Measurements from ENCODE around the gene PRR4.

The PRR4 gene

DNA sequence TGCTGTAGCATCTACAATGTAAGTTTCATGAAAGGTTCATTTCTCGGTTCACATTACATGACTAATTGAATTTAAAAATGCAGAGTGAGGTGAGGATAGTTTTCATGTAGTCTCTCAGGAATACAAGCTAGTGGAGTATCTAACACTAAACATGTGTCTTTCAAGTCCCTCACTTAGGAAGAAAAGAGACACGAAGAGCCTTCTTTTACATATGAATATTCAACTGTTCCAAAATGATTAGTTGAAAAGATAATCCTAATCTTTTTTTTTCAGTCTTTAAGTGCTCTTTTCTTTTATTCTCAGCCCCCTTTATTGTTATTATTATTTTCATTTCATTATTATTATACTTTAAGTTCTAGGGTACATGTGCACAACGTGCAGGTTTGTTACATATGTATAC is 10.8 kb downstream of the PRR4 start:
- Histone ChIP-seq H3K9me3 (ENCODE audit: control insufficient read depth, insufficient read depth, low read length) (no peaks in the 10 kb centered on the region), H3K4me1 (ENCODE audit: insufficient read depth, low read length) (no peaks in the 10 kb centered on the region), H3K9ac (ENCODE audit: low read depth, low read length) (no peak overlapping the region), H3K36me3 (ENCODE audit: insufficient read depth, low read length) (no peaks in the 10 kb centered on the region)

- no peaks in the 10 kb centered on the region for H3K9me3 ChIP-seq (ENCODE audit: control insufficient read depth, insufficient read depth, low read length)
- no peaks in the 10 kb centered on the region for H3K4me1 ChIP-seq (ENCODE audit: insufficient read depth, low read length)
- H3K36me3 ChIP-seq (ENCODE audit: insufficient read depth, low read length) = no peaks in the 10 kb centered on the region
- H3K9ac ChIP-seq (ENCODE audit: low read depth, low read length) = no peak overlapping the region
These were observed 19.3 kb downstream of the PRR4 start for GRCh38 chr12:10829994-10830393.

GRCh38 chr12:10826258-10826657 is 23.0 kb downstream of the PRR4 start, which contains the start of gene TAS2R10:
TSS of gene TAS2R10 (minus strand) at chr12:10826358. CDS start at chr12:10826269, 89 bp downstream.
- H3K36me3 ChIP-seq (ENCODE audit: insufficient read depth, low read length) = no peaks in the 10 kb centered on the region

DNA sequence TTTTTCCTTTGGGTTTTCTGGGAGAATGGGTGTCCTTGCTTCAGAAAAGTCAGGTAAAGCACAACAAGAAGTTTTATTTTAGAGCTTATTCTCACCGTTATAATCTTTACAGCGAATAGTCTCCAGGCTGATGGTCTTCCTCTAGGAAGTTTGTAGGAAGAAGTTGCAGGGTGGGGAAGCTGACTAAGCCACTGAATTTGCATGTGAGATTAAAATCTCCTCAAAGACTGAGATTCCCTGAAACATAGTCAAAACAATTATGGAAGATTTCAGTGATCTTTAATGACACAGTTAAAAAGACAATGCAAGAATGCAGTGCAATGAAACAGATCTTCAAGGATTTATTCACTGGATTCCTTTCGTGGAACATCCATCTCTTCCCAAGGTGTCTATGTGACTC is 24.3 kb downstream of the PRR4 start:
- Histone ChIP-seq H3K36me3 (ENCODE audit: insufficient read depth, low read length) (no peaks in the 10 kb centered on the region), H3K9me3 (ENCODE audit: control insufficient read depth, insufficient read depth, low read length) (no peaks in the 10 kb centered on the region), H3K4me1 (ENCODE audit: insufficient read depth, low read length) (no peaks in the 10 kb centered on the region), H3K9ac (ENCODE audit: low read depth, low read length) (no peak overlapping the region)

More at GRCh38 chr12:10826258-10826657, 23.0 kb downstream of the PRR4 start, which contains the start of gene TAS2R10:
- H3K9ac ChIP-seq (ENCODE audit: low read depth, low read length) = no peak within 1 kb of the TSS
- H3K4me1 ChIP-seq (ENCODE audit: insufficient read depth, low read length) = no peaks in the 10 kb centered on the region
- H3K9me3 ChIP-seq (ENCODE audit: control insufficient read depth, insufficient read depth, low read length) = no peaks in the 10 kb centered on the region

GRCh38 chr12:10811883-10812536 is 37.3 kb downstream of the PRR4 start:
- Histone ChIP-seq H3K36me3 (ENCODE audit: insufficient read depth, low read length) (no peaks in the 10 kb centered on the region), H3K9me3 (ENCODE audit: control insufficient read depth, insufficient read depth, low read length) (no peaks in the 10 kb centered on the region), H3K4me1 (ENCODE audit: insufficient read depth, low read length) (no peaks in the 10 kb centered on the region), H3K9ac (ENCODE audit: low read depth, low read length) (no peak overlapping the region)

DNA sequence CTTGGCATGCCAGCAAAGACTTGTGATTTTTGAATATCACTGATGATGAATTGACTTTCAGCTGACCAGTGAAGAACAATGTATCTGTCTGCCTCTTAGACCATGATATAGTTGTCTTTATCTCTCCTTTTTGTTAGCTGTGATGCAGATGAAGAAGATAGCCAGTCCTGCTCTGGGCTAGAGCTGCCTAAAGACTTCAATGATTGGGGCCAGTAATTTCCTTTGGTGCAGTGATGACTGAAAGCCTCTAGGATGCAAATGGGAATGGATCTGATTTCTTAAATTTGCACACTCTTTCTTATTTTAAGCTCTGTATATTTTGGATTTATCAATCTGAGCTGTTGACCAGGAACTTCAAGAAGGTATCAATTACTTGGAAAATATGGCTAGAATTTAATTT is 39.2 kb downstream of the PRR4 start, which contains the start of gene TAS2R9:
TAS2R9 (minus strand) TSS at position 101 of the 400 bp plus-strand sequence; CDS start at position 8, 93 bp downstream.
- H3K4me1 ChIP-seq (ENCODE audit: insufficient read depth, low read length) = no peaks in the 10 kb centered on the region

DNA sequence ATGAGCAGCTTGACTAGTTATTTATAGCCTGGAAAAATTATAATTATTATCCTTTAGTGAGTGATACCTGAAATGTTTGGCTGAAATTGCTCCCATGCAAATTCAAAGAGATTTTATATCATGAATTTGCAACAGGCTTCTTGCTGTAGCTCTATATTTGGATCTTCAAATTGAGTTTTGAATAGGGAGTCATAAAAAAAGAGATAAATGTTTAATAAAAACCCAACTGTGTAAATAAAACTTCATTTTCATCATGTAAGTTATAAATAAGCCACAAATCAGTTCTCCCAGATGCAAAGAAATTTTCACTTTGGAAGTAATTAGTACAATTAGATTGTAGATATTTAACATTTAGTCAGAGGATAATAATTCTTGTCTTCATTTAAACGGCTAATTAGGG is 42.1 kb downstream of the PRR4 start, which contains the start of gene TAS2R8:
TAS2R8 (minus strand) TSS at position 101 of the 400 bp plus-strand sequence. CDS start 306 bp downstream, outside the sequence.
- Histone ChIP-seq H3K36me3 (ENCODE audit: insufficient read depth, low read length) (no peaks in the 10 kb centered on the region), H3K9ac (ENCODE audit: low read depth, low read length) (no peak within 1 kb of the TSS), H3K9me3 (ENCODE audit: control insufficient read depth, insufficient read depth, low read length) (no peaks in the 10 kb centered on the region), H3K4me1 (ENCODE audit: insufficient read depth, low read length) (peaks cover 7% of the 10 kb centered on the region; the same call in 1 of the 2 replicates)

More for the DNA sequence above, 39.2 kb downstream of the PRR4 start, which contains the start of gene TAS2R9:
- H3K36me3 ChIP-seq (ENCODE audit: insufficient read depth, low read length) = no peaks in the 10 kb centered on the region
- H3K9ac ChIP-seq (ENCODE audit: low read depth, low read length) = no peak within 1 kb of the TSS
- no peaks in the 10 kb centered on the region for H3K9me3 ChIP-seq (ENCODE audit: control insufficient read depth, insufficient read depth, low read length)

GRCh38 chr12:10802587-10802986 is 46.7 kb downstream of the PRR4 start, which contains the start of gene TAS2R7:
TSS of gene TAS2R7 (minus strand) at chr12:10802627. CDS start at chr12:10802570, 57 bp downstream.
- Histone ChIP-seq H3K9ac (ENCODE audit: low read depth, low read length) (no peak within 1 kb of the TSS), H3K4me1 (ENCODE audit: insufficient read depth, low read length) (peaks cover 12% of the 10 kb centered on the region; the same call in 1 of the 2 replicates), H3K36me3 (ENCODE audit: insufficient read depth, low read length) (no peaks in the 10 kb centered on the region), H3K9me3 (ENCODE audit: control insufficient read depth, insufficient read depth, low read length) (no peaks in the 10 kb centered on the region)

DNA sequence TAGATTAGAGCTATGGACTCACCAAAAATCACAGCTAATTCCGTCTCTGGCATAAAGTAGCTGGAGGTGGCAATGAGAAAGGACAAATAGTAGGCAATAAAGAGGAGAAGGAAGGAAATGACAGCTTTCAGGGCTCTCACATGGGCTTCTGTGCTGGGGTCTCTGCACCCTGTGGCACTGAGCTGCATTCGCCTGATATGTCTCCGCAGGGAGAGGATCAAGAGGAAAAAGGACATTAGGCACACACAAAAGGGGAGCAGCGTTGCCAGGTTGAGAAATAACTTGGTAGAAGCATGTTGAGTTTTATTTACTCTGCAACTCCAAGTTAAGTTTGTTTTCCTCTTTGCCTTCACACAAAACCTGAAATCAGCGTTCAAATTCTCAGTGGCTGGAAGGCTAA is 47.5 kb downstream of the PRR4 start:
- Histone ChIP-seq H3K9me3 (ENCODE audit: control insufficient read depth, insufficient read depth, low read length) (no peaks in the 10 kb centered on the region), H3K9ac (ENCODE audit: low read depth, low read length) (no peak overlapping the region), H3K4me1 (ENCODE audit: insufficient read depth, low read length) (peaks cover 12% of the 10 kb centered on the region; the same call in 1 of the 2 replicates), H3K36me3 (ENCODE audit: insufficient read depth, low read length) (no peaks in the 10 kb centered on the region)

Data from ES-I3 (cell line).